ENCODE results near the gene AOAH.

AOAH gene

DNA sequence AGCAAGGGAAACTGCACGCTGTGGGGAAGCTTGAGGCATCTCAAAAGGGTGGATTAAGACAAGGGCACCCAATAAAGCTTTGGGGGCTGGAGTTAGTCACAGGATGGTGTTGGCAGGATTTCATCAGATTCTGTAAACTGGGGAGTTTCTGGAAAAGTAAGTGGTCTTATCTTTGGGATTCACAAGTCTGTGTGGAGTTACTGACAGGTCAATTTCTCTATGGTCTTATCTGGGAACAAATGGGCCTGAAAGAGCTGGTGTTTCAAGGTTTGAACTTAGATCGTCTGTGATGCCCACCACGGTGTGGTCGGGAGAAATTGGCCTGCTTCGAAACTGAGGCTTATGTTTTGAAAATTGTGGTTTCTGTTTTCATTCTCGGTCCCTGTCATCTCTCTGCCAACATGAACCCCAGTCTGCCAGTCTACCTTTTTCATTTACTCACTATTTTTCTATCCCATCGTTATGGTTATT is 23.8 kb upstream of the AOAH start:
- H3K9me3 ChIP-seq (ENCODE audit: control insufficient read depth, insufficient read depth, low read length): peaks cover 2% of the 10 kb centered on the region; the same call in 1 of the 2 replicates
- H3K36me3 ChIP-seq (ENCODE audit: insufficient read depth, low read length): no peaks in the 10 kb centered on the region
- no peak overlapping the region for H3K9ac ChIP-seq (ENCODE audit: low read depth, low read length)
- peaks cover 10% of the 10 kb centered on the region; the same call in 1 of the 2 replicates for H3K4me1 ChIP-seq (ENCODE audit: insufficient read depth, low read length)

DNA sequence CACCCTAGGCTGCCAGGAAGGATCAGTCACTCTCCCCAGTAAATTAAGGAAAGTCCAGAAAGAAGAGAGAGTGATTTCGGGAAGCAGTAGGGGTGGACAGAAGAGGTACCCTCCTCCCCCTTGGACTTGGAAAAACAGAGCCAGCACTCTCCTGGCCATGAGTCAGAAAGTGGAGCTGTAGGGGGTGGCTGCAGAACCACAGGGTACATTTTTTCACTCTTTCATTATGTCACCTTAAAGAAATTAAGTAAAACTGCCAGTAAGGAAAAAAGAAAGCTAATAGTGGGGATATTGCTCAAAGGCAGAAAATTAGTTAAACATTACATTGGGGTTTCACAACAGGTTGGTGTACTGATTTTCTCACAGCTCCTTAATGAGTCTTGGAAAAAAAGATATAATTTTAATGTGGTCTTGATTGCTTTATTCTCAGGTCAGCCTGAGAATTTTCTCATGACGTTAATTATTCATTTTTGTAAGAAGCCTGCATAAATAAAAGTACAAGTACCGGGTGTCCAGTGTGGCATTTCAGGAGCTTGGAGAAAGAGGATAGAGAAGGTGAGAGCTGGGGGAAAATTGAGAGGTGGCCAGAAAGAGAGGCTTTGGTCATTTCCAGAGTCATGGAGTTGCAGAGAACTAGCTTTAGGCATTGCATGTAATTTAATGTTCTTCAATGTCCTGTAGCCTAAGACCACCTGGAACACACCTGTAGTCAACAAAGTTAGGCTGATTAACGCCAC is 23.2 kb upstream of the AOAH start:
- H3K9ac ChIP-seq (ENCODE audit: low read depth, low read length): no peak overlapping the region
- peaks cover 10% of the 10 kb centered on the region; the same call in 1 of the 2 replicates for H3K4me1 ChIP-seq (ENCODE audit: insufficient read depth, low read length)
- H3K9me3 ChIP-seq (ENCODE audit: control insufficient read depth, insufficient read depth, low read length): peaks cover 2% of the 10 kb centered on the region; the same call in 1 of the 2 replicates
- no peaks in the 10 kb centered on the region for H3K36me3 ChIP-seq (ENCODE audit: insufficient read depth, low read length)

DNA sequence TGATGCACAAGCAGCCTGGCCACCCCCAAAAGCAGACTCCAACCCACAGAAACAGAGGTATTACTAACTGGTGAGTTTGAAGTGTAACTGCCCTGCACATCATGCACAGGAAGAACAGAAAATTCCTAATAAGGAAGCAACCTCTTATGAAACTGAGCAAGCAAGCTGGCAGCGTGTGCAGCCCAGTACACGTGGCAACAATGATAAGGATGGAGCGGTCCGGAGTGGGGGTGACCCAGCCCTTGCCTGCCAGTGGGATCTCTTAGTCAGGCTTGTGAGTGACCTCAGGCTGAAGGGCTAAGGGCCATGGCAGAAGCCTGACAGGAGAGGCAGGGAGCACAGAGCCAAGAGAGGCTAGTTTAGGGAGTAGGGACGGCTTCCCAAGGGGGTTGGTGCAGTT is 22.1 kb upstream of the AOAH start:
- Histone ChIP-seq H3K9ac (ENCODE audit: low read depth, low read length) (no peak overlapping the region), H3K9me3 (ENCODE audit: control insufficient read depth, insufficient read depth, low read length) (peaks cover 2% of the 10 kb centered on the region; the same call in 1 of the 2 replicates), H3K4me1 (ENCODE audit: insufficient read depth, low read length) (peaks cover 10% of the 10 kb centered on the region; the same call in 1 of the 2 replicates), H3K36me3 (ENCODE audit: insufficient read depth, low read length) (no peaks in the 10 kb centered on the region)

DNA sequence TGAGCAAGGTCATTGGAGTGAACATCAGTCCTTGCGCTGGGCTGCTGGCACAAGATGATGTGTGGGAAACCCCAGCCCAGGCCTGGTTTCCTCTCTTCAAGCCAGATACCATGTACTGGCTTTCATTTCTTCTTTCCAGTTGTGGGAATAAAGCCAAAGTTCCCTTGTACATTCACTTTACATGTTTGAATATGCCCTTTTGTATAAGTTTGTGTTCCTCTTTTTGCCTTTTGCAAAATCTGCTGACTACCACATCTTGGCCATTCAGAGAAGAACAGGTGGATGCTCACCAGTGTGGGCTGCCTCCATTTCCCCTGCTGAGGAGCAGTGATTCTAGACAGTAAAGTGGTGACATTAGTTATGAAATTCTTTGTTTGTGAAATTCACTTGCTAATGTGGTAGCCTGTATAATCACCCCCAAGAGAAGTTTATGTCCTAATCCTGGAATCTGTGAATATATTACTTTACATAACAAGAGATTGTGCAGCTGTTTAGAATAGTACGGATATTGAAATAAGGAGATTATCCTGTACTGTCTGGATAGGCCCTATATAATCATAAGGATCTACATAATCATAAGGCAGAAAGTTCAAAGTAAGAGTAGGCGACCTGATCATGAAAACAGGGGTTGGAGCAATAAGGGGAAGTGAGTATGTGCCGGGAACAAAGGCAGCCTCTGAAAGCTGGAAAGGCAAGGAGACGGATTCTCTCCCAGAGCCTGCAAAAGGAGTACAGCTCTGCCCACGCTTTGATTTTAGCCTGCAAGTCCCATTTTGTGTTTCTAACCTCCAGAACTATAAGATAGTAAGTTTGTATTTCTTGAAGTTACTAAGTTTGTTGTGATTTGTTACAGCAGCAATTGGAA is 18.8 kb upstream of the AOAH start:
- Histone ChIP-seq H3K9me3 (ENCODE audit: control insufficient read depth, insufficient read depth, low read length) (peaks cover 2% of the 10 kb centered on the region; the same call in 1 of the 2 replicates), H3K36me3 (ENCODE audit: insufficient read depth, low read length) (no peaks in the 10 kb centered on the region; the same call in 1 of the 2 replicates), H3K9ac (ENCODE audit: low read depth, low read length) (no peak overlapping the region), H3K4me1 (ENCODE audit: insufficient read depth, low read length) (peaks cover 22% of the 10 kb centered on the region)

DNA sequence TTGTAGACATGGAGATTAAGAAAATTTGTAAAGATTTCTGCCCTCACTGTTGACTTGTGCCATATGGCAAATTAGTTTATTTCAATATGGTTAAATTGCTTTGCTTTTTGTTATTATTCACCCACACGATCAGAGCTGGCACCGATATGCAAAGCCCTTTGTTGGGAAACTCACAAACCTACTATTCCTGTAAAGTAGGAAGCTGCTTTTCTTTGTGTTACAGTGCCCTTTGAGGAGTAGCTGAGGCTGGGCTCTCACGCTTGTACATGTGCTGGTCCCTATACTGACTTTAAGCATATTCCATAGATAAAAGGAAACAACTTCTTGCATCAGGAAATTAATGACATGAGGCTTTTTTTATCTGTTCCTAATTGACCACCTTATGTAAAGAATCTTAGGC is 17.6 kb upstream of the AOAH start:
- Histone ChIP-seq H3K4me1 (ENCODE audit: insufficient read depth, low read length) (peaks cover 15% of the 10 kb centered on the region), H3K36me3 (ENCODE audit: insufficient read depth, low read length) (no peaks in the 10 kb centered on the region; the same call in 1 of the 2 replicates), H3K9ac (ENCODE audit: low read depth, low read length) (no peak overlapping the region), H3K9me3 (ENCODE audit: control insufficient read depth, insufficient read depth, low read length) (peaks cover 2% of the 10 kb centered on the region; the same call in 1 of the 2 replicates)

DNA sequence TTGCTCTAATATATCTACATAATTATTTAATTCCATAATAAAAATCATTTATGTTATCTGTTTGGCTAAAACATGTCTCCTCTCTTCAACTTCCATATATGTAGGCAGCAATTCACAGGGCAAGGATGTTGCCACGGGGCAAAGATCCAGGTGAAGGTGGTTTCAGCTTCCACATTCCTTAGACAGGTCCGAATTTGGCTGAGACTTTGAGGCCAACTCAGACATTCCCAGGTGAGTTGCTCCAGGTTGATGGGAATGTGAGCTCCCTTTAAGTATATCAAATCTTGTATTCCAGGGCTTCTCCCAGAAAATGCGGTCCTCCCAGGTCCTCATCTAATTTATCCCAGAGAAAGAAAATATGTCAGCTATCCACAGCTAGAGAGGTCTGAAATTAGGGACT is 15.1 kb upstream of the AOAH start:
- H3K36me3 ChIP-seq (ENCODE audit: insufficient read depth, low read length): no peaks in the 10 kb centered on the region; the same call in 1 of the 2 replicates
- no peak overlapping the region for H3K9ac ChIP-seq (ENCODE audit: low read depth, low read length)
- H3K4me1 ChIP-seq (ENCODE audit: insufficient read depth, low read length): peaks cover 13% of the 10 kb centered on the region
- H3K9me3 ChIP-seq (ENCODE audit: control insufficient read depth, insufficient read depth, low read length): peaks cover 2% of the 10 kb centered on the region; the same call in 1 of the 2 replicates

DNA sequence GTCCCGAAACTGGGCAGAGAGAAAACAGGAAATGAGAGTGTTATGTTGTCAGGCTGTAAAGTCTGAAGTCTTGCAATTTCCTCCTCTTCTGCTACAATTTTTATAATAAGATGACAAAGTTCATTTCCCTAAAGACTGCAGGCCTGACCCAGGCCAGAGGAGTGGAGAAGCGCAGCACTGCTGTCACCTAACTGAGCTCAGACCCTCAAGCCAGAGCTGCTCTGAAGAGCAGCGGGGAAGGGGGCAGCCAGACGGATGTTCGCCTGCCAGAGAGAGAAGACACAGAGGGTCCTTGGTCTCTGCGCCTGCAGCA is 12.6 kb upstream of the AOAH start:
- no peaks in the 10 kb centered on the region for H3K9me3 ChIP-seq (ENCODE audit: control insufficient read depth, insufficient read depth, low read length)
- no peaks in the 10 kb centered on the region; the same call in 1 of the 2 replicates for H3K36me3 ChIP-seq (ENCODE audit: insufficient read depth, low read length)
- H3K9ac ChIP-seq (ENCODE audit: low read depth, low read length): no peak overlapping the region
- peaks cover 13% of the 10 kb centered on the region for H3K4me1 ChIP-seq (ENCODE audit: insufficient read depth, low read length)

DNA sequence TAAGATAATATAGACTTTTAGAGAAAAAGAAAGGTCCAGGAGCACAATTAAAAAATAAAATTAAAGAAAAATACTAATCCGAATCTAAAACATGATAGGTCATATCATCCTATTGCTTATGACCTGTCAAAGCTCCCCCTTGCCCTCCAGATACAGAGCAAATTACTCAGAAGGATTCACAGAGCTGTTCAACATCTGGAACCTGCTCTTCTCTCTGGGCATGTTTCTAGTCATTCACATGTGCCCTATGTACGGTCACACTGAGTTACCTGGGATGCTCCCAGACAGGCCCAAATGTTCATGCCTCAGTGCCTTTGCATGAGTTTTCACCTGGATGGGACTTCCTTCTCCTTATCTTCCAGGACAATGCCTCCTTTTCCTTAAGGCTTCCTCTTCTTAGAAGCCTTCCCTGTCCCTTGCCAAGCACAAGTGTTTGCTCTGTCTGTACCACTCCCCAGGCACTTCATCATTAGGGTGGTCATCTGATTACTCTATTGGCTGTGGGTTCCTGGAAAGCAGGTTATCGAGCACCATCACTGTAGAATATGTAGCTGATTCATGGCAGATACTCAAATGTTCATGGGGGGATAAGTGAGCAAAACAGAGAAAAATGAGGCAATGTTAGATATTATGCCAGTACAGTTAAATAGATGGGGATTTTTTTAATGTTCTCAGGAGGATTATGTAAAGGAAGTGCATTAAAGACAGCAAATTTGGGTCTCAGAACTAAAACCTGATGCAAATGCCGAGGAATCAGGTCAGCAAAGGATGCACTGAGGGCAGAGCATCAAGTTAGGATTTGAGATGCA is 12.0 kb upstream of the AOAH start:
- Histone ChIP-seq H3K4me1 (ENCODE audit: insufficient read depth, low read length) (peaks cover 13% of the 10 kb centered on the region), H3K9ac (ENCODE audit: low read depth, low read length) (no peak overlapping the region), H3K36me3 (ENCODE audit: insufficient read depth, low read length) (no peaks in the 10 kb centered on the region; the same call in 1 of the 2 replicates)

DNA sequence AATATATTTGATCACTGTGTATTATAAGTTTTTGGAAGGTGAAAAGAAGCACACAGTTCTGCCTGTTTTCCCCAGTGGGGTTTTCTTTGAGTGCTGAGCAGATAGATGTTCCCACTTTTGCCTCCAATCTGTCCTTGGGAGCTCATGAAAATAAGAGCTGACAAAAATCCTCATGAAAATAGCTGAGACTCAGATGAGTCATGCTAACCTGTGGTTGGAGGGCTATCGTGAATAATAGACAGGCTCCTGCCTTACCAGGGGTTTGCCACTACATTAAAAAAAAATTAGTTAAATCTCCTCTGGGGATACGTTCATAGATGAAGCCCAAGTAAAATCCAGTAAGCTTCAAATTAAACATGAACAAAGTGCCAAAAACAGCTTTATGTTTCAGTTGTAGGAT is 10.9 kb upstream of the AOAH start:
- Histone ChIP-seq H3K36me3 (ENCODE audit: insufficient read depth, low read length) (no peaks in the 10 kb centered on the region; the same call in 1 of the 2 replicates), H3K9ac (ENCODE audit: low read depth, low read length) (no peak overlapping the region), H3K4me1 (ENCODE audit: insufficient read depth, low read length) (peaks cover 13% of the 10 kb centered on the region), H3K9me3 (ENCODE audit: control insufficient read depth, insufficient read depth, low read length) (no peaks in the 10 kb centered on the region)

More for the DNA sequence above, 12.0 kb upstream of the AOAH start:
- H3K9me3 ChIP-seq (ENCODE audit: control insufficient read depth, insufficient read depth, low read length): no peaks in the 10 kb centered on the region

DNA sequence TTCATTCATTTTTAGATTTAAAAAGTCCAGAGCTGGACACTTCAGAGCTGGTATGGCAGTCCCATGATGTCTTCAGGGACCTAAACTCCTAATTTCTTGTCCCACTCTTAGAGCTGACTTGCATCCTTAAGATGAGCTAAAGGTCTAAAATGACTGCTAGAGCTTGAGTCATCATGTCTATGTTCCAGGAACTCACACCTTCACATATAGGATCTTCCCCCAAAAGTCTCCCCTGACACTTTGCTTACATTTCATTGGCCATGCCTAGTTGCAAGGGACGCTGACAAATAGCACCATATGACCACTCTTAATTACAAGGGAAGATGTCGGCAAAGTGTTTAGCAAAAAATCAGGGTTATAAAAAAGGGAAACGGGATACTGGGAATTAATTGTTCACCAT is 10.4 kb upstream of the AOAH start:
- Histone ChIP-seq H3K4me1 (ENCODE audit: insufficient read depth, low read length) (peaks cover 13% of the 10 kb centered on the region), H3K9me3 (ENCODE audit: control insufficient read depth, insufficient read depth, low read length) (no peaks in the 10 kb centered on the region), H3K9ac (ENCODE audit: low read depth, low read length) (no peak overlapping the region), H3K36me3 (ENCODE audit: insufficient read depth, low read length) (no peaks in the 10 kb centered on the region)

DNA sequence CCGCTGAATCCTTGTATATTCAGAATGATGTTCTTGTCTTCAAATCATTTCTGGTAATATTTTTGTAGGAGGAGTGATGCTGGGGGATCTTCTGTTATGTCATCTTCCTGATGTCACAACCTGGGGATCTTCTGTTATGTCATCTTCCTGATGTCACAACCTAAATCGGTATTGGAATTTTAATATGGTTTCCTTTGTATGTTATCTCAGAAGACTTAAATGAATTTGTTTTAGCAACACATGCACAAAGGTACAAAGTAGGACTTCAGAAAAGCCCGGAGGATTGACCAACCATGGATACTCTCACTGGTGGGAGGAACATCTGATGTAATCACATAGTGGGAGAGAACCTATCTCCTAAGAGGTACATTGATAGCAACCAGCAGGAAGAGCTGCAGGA is 9.1 kb upstream of the AOAH start:
- Histone ChIP-seq H3K9ac (ENCODE audit: low read depth, low read length) (no peak overlapping the region), H3K9me3 (ENCODE audit: control insufficient read depth, insufficient read depth, low read length) (no peaks in the 10 kb centered on the region), H3K36me3 (ENCODE audit: insufficient read depth, low read length) (no peaks in the 10 kb centered on the region), H3K4me1 (ENCODE audit: insufficient read depth, low read length) (peaks cover 4% of the 10 kb centered on the region; the same call in 1 of the 2 replicates)

DNA sequence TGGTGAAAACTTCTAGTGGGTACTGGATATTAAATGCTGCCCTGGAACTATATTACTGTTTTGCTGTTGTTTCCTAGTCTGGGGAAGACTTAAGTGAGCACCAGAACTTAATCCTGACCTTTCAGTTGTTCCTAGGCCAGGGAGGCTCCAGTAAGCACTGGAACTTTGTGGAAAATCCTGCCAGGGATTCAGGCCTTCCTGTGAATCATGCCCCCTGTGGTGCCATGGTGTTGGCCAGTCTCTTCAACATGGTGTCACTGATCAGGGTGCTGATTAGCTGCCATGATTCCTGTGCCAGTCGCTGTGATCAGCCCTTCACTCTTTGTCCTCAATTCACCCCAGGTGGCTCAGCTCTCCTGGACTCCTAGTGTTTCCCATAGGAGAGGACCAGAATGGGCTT is 8.5 kb upstream of the AOAH start:
- Histone ChIP-seq H3K4me1 (ENCODE audit: insufficient read depth, low read length) (no peaks in the 10 kb centered on the region), H3K9me3 (ENCODE audit: control insufficient read depth, insufficient read depth, low read length) (no peaks in the 10 kb centered on the region), H3K36me3 (ENCODE audit: insufficient read depth, low read length) (no peaks in the 10 kb centered on the region)

DNA sequence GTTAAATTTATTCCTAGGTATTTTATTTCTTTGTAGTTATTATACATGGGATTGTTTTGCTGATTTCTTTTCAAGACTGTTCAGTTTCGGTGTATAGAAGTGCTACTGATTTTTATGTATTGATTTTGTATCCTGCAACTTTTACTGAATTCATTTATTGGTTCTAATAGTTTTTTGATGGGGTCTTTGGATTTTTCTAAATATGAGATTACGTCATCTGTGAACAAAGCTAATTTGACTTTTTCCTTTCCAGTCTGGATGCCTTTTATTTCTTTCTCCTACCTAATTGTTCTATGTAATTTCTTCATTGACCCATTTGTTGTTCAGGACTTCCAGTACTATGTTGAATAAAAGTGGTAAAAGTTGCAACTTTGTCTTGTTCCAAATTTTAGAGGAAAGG is 5.8 kb upstream of the AOAH start:
- H3K9ac ChIP-seq (ENCODE audit: low read depth, low read length): no peak overlapping the region
- H3K36me3 ChIP-seq (ENCODE audit: insufficient read depth, low read length): no peaks in the 10 kb centered on the region
- H3K9me3 ChIP-seq (ENCODE audit: control insufficient read depth, insufficient read depth, low read length): no peaks in the 10 kb centered on the region
- H3K4me1 ChIP-seq (ENCODE audit: insufficient read depth, low read length): no peaks in the 10 kb centered on the region

More for the DNA sequence above, 8.5 kb upstream of the AOAH start:
- no peak overlapping the region for H3K9ac ChIP-seq (ENCODE audit: low read depth, low read length)

DNA sequence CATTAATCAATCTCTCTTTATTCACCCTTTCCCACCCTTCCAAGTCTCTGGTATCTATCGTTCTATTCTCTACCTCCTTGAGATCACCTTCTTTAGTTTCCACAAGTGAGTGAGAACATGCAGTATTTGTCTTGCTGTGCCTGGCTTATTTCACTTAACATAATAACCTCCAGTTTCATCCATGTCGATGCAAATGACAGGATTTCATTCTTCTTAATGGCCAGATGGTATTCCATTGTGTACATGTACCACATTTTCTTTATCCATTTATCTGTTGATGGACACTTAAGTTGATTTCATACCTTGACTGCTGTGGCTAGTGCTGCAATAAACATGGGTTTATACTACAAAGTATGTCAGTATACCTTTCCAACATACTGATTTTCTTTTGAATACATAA is 3.8 kb upstream of the AOAH start:
- no peak overlapping the region for H3K9ac ChIP-seq (ENCODE audit: low read depth, low read length)
- no peaks in the 10 kb centered on the region for H3K4me1 ChIP-seq (ENCODE audit: insufficient read depth, low read length)
- no peaks in the 10 kb centered on the region for H3K36me3 ChIP-seq (ENCODE audit: insufficient read depth, low read length)
- H3K9me3 ChIP-seq (ENCODE audit: control insufficient read depth, insufficient read depth, low read length): no peaks in the 10 kb centered on the region

Measured in ES-I3 (cell line).